Non-pigmented ciliary epithelial cell (primary cell): ENCODE data around the gene POP4.
"Not testable (repeated sequence)": the region's sequence is repeated elsewhere in the genome, so short reads cannot be mapped to it uniquely, and the experiment has no call there.

Experiments used
- DNase-seq: peaks from one replicate; pipeline ENCODE4 v3.0.0-alpha.2; 2010; ENCODE audit warnings: low read depth

Gene POP4

GRCh38 chr19:29605653-29606419 is at the start of gene POP4:
TSS of gene POP4 (plus strand) at chr19:29606283. CDS start at chr19:29606319, 36 bp downstream.
- peak; percentile 68 for DNase-seq

- DNase-seq: not testable (repeated sequence)
Observed at GRCh38 chr19:29559110-29559509, 47.0 kb upstream of the POP4 start.

DNA sequence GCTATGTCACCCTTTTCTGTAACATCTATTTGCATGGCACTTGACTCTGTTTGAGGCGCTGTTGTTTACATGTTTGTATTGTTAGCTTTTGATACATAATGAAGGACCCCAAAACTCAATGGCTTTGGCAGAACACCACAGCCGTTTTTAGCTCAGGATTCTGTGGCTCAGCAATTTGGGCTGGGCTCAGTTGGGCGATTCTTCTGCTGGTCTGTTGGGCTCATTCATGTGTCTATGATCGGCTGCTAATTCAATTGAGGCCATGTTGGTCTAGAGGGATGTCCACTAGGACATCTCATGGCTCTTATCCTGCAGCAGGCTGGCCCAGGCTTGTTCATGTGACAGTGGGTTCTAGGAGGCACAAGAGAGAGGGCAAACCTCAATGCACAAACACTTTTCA is 46.3 kb upstream of the POP4 start:
- DNase-seq: no peak

- DNase-seq: no peak
Observed at GRCh38 chr19:29560313-29561075, 45.6 kb upstream of the POP4 start.

DNA sequence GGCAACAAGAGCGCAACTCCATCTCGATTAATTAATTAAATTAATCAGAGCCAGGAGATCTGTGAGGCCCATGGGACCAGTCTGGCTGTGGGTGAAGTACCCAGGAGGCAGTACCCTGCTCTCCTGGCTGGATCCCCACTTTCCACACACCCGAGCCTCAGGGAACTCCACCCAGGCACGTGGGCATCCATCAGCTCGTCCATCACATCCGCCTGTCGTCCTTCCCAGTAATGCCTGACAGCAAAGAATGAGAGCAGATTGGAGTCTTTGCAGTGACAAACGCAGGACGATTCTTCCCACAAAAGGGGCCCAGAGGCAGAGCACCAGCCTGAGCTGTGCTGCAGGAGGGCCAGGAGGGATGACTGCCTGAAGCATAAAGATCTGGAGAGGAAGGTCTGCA is 44.5 kb upstream of the POP4 start:
- no peak for DNase-seq

- DNase-seq: no peak
Observed at GRCh38 chr19:29562299-29563297, 43.5 kb upstream of the POP4 start.

DNA sequence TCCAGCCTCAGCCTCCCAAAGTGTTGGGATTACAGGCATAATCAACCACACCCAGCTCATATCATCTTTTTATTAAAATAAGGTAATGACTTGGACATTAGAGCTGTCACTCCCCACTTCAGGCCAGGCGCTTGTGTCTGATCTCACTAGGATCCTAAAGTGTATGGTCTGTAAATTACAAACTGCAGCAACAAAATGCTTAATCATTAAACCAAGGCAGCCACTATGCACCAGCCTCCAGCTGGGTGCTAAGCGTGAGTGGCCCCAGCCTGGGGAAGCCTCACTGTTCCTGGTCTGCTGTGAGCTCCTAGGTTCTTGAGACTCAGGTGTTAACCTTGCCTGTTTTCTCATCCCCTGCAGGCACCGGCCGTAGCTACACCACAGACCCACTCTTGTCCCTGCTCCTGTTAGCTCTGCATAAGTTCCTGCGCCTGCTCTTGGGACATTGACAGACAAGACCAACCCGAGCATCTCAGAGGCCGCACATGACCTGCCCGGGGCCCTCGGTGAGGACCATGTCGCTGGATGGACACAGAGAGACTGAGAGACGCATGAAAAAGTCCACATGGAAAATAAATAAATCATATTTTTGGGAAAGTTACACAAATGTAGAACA is 42.5 kb upstream of the POP4 start:
- no peak for DNase-seq

DNA sequence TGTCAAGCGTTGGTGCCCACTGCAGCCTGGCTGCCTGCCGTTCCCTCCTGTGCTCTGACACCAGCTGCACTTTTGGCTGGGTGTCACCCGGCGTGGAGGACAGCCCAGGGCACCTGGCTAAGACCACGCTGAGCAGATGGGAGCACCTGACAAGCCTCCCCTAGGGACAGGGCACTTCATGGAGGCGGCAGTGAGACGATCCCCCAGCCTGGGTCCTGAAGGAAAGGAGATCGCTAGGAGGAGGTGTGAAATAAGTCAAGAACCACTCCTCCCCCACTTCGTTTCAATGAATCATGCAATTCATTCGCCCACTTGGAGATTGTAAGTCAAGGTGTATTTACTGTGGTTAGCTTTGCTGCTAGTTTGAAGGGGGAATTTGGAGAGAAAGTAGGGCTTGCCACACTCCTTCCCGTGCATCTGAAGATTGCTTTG is 41.5 kb upstream of the POP4 start:
- no peak for DNase-seq

DNA sequence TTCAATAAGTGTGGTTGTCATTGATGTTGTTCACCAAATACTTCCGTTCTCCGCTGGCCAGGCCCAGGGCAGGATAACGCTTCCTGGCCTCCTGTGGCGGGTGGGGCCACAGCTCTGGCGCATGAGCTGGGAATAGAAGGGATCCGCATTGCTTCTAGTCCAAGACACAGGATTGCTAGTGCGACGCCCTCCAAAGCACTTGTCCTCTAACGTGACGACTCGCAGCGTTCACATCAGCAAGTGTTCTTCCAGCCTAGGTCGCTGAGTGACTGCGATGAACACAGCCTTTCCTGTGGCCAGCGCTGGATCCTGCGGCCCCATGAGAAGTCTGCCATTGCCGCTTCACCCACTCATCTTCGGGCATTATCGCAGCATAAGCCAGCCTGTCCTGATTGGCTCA is 40.9 kb upstream of the POP4 start:
- no peak for DNase-seq

GRCh38 chr19:29566496-29567054 is 39.5 kb upstream of the POP4 start:
- no peak for DNase-seq

- no peak for DNase-seq
Observed at GRCh38 chr19:29567366-29567915, 38.6 kb upstream of the POP4 start.

DNA sequence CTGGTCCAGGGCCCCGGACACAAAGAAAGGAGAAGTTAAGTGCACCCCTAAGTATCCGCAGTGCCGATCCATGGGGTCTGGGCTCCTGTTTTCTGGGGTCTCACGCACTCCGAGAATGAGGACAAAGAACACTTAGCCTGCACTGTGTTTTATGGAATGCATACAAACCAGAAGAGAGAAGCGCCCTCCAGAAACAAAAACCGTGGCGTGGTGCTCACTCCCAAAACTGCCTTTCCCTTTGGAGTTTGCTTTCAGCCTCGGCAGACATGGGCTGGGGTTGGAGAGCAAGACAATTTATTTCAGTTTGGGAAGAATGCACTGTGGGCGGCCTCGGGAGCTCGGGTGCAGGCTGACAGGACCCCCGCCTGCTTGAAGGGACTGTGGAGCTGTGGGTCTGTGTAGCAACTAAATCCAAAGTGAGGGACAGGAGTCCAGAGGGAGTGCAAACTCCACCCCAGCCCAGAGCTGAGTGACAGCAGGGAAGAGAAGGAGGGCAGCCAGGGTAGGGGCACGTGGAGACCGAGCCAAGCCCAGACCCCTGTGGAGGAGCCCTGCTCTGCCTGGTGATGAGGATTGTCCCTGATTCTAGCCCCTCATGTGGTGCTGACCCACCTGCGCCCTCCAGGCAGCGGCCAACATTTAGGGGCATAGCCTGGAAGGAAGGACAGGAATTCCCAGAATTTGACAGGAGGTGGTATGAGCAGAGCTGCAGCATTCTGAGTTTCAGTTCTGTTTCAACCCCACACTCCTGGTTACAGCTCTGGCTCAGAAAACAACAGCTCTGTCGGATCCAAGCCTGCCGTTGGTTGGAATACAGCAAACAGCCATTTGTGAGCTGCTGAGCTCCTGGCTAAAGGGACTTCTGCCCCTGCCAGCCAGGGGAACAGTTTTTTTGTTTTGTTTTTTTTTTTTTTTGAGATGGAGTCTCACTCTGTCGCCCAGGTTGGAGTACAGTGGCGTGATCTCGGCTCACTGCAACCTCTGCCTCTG is 37.8 kb upstream of the POP4 start:
- DNase-seq: no peak

GRCh38 chr19:29569038-29569911 is 36.8 kb upstream of the POP4 start:
- no peak for DNase-seq

DNA sequence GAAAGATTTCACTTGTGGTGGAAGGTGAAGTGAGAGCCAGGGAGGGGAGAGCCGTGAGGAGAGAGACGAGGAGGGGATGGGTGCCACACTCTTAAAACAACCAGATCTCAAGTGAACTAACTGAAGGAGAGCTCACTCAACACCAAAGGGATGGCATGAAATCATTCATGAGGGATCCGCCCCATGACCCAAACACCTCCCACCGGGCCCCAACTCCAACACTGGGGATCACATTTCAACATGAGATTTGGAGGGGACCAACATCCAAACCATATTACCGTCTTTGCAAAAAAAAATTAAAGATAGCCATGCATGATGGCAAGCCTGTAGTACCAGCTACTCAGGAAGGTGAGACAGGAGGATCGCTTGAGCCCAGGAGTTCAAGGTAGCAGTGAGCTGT is 34.9 kb upstream of the POP4 start:
- no peak for DNase-seq

- no peak for DNase-seq
Observed at GRCh38 chr19:29573486-29573885, 32.6 kb upstream of the POP4 start.

- DNase-seq: no peak
Observed at GRCh38 chr19:29574510-29574909, 31.6 kb upstream of the POP4 start.

DNA sequence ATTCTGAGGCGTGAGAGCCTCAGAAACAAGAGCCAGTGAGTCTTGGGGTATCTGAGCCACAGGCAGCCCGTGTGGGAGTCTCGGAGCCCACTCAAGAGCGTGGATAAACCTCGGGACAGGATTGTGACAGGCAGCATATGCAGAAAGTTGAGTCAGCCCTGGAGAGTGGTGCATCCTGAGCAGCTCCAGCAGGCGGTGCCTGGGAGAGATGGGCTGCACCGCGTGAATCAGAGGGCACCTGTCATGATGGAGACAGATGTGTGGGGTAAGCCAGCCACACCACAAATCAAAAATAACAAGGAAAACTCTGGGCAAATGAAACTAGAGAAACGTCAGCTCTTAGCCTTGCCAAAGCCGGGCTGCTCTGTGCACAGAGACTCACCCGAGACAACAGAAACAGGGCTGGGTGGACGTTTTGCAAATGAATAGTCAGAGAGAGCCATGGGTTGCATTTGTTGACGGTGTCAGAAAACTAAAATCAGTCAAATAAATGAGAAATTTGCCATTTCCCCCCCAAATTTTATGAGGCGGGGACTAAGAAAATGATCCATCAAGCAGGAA is 30.0 kb upstream of the POP4 start:
- DNase-seq: no peak
